Measurements from ENCODE around the gene PAH. TPM values are rescaled to one million over a fixed set of nuclear protein-coding genes. Genes with fewer than 3 reads are reported as not detected.

PAH gene
- total and polyA plus RNA-seq, 2 of the 4 experiments (the other 2 are of a cell fraction): not detected

GRCh38 chr12:102900389-102900788 lies 16.7 kb downstream of the PAH start:
- H3K4me2 ChIP-seq (ENCODE audit: low read depth, low read length): no peak overlapping the region
- no peak overlapping the region for H2BK15ac ChIP-seq (ENCODE audit: low read depth, low read length)
- no peak overlapping the region for H2AFZ ChIP-seq (replicated peaks; ENCODE audit: low read length, poor library complexity)
- ATAC-seq (ENCODE audit: low read depth) (no peak), DNase-seq (no peak)
- H4K8ac ChIP-seq (ENCODE audit: low read depth in 2 of 2, low read length in 2 of 2): no peak overlapping the region
- BruUV-seq (replicated peaks): no TSS peak
- H3K4me1 ChIP-seq (ENCODE audit: control insufficient read depth, insufficient read depth, low read length): no peaks in the 10 kb centered on the region
- no peak overlapping the region for H2AK9ac ChIP-seq (replicated peaks; ENCODE audit: low read depth, low read length, poor library complexity)
- no peaks in the 10 kb centered on the region for H3K27me3 ChIP-seq (ENCODE audit: control insufficient read depth, insufficient read depth, low read length)
- H2BK120ac ChIP-seq (ENCODE audit: low read depth, low read length): no peak overlapping the region
- POLR2A ChIA-PET (ENCODE audit: unreplicated experiment): no interaction called here
- intact Hi-C loops (cut with micrococcal nuclease): no loop called here
- H4K20me1 ChIP-seq (ENCODE audit: insufficient read depth, low read length): no peaks in the 10 kb centered on the region
- no peak overlapping the region for H3K4ac ChIP-seq (ENCODE audit: low read depth, low read length)
- H3K14ac ChIP-seq (replicated peaks; ENCODE audit: low read depth, low read length): no peak overlapping the region
- H2BK20ac ChIP-seq (ENCODE audit: low read depth, low read length): no peak overlapping the region
- no peak overlapping the region for H3K4me3 ChIP-seq (ENCODE audit: insufficient read depth, low read depth, low read length)
- no peak for TF ChIP-seq CHD1 (IDR thresholded peaks at IDR 0.05; ENCODE audit: low read depth, low read length)
- TF ChIP-seq BHLHE40 (IDR thresholded peaks at IDR 0.05; ENCODE audit: low read depth, low read length): no peak
- TF ChIP-seq SMC3 (IDR thresholded peaks at IDR 0.05; ENCODE audit: low read depth, low read length): no peak
- TF ChIP-seq POLR2A (IDR thresholded peaks at IDR 0.05; ENCODE audit: low read depth, low read length): no peak
- no peak for TF ChIP-seq MAZ (IDR thresholded peaks at IDR 0.05; ENCODE audit: borderline replicate concordance, low read depth, low read length)
- H2BK5ac ChIP-seq (ENCODE audit: low read depth, low read length, poor library complexity, severe bottlenecking): no peak overlapping the region
- H4K5ac ChIP-seq (ENCODE audit: low read depth, low read length): no peak overlapping the region
- H2AK5ac ChIP-seq (ENCODE audit: low read depth, low read length): no peak overlapping the region
- no peaks in the 10 kb centered on the region for H3K9me3 ChIP-seq (ENCODE audit: control insufficient read depth, insufficient read depth, low read length)
- WGBS, 2 experiments (ENCODE audit: extremely low coverage in 2 of 2, insufficient read length in 1 of 2): no CpG with 5 or more reads among the region's 2 CpGs
- no peak overlapping the region for H3K9ac ChIP-seq (ENCODE audit: low read depth, low read length)
- no peaks in the 10 kb centered on the region for H3K9me1 ChIP-seq (ENCODE audit: insufficient read depth, low read length)
- no peak overlapping the region for H3K23ac ChIP-seq (ENCODE audit: low read depth, low read length)
- no peaks in the 10 kb centered on the region for H3K79me1 ChIP-seq (ENCODE audit: low read depth in 1 of 2, low read length in 2 of 2)
- no peak overlapping the region for H3K27ac ChIP-seq (ENCODE audit: insufficient read depth, low read length)
- in situ Hi-C loops (cut with MboI; ENCODE audit: low sequenced_read_pairs): no loop called here
- CTCF ChIA-PET: no interaction called here
- no peak overlapping the region for H3K56ac ChIP-seq (ENCODE audit: extremely low read depth, insufficient read depth, low read length)
- no peak overlapping the region for H4K91ac ChIP-seq (ENCODE audit: insufficient read depth, low read depth, low read length)
- no peak overlapping the region for H3K18ac ChIP-seq (ENCODE audit: low read depth, low read length)
- dilution Hi-C loops (cut with HindIII; ENCODE audit: low sequenced_read_pairs, unreplicated experiment): no loop called here
- no peaks in the 10 kb centered on the region for H3K36me3 ChIP-seq (ENCODE audit: control insufficient read depth, insufficient read depth, low read length)

All from IMR-90 (cell line).